GM19452 (cell line): ENCODE data around the gene GUCY1A2.

ENCODE experiments used
- ATAC-seq: cut with Tn5 transposase; IDR thresholded peaks from one replicate; pipeline ENCODE4 v1.9.1; 2021; ENCODE audit not compliant: unreplicated experiment

GUCY1A2 gene

DNA sequence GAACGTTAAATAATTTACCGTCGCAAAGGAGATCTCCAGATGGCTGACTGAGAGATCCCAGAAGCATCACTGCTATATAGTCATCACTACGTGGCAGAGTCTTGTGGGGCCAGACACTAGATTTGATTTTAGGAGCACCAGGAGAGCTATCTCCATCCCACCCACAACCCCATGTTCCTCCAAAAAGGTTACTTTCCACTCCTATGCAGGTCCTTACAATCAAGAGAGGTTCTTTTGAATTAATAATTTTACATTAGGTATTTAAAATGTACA lies 19.4 kb downstream of the GUCY1A2 start:
- no peak for ATAC-seq

DNA sequence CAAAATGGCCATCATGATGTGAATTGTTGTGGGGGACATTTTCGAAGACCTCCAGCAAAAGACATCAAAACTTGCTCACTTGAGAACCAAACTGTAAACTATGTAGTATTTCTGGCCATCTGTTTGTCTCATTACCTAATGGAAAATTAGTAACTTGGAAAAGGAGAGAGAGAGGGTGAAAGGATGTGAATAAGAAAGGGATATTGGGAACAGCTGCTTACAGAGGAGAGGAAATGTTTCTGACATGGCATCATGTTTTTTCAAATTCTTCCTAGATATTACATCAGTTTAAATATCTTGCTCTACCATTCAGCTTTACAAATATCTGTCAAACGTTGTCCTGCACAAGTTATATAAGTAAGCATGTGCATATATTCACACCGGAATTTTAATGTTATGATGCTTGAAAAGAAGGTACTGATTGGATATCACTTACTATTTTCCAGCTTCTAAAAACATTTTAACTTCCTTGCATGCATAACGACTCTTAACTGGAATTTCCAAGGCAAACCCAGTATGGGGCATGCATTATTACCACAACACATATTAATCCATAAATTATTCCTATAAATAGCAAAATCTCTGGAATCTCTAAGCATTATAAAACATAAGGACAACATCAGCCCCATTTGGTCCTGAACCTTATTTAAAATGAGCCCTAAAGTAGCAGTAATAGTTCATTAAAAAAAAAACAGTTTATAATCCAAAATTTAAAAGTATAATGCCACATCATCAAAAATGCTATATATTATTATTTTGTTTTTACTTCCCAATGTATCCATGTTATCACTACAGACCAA lies 20.0 kb downstream of the GUCY1A2 start:
- ATAC-seq, result no peak

- ATAC-seq, result no peak
Observed at GRCh38 chr11:106997227-106997626, 21.0 kb downstream of the GUCY1A2 start.

DNA sequence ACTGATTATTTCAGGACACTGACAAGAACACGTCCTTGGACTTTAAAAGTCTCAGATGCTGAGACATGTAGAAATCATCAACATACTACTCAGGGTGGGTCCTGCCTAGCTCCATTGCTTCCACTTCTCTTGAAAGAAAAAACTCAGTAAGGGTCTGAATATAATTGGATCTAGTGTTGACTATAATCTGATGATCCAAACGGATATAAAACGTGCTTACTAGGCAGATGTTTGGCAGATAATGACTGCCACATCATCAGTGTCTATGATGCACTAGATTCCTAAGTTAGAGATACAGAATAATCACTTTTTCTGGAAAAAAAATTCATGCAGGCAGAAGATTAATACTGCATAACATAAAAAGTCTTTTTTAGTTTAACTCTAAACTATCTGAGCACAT lies 21.6 kb downstream of the GUCY1A2 start:
- no peak for ATAC-seq

- ATAC-seq, result no peak
Observed at GRCh38 chr11:106990331-106990730, 27.9 kb downstream of the GUCY1A2 start.

DNA sequence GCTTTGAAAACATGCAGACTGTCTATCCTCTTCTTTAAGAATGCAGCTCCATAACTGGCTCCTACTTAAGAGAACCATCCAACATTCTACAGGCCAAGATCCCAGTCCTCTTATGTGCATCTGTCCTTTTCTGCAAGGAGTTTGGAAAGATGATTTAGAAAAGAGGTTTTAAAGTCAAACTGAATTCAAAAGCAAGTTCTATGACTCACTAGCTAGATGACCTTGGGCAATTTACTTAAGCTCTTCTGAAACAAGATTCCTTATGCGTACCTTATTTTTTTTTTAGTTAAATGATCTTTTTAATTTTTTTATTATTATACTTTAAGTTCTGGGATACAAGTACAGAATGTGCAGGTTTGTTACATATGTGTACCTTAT lies 29.2 kb downstream of the GUCY1A2 start:
- ATAC-seq, result no peak

GRCh38 chr11:106988151-106989077 lies 29.9 kb downstream of the GUCY1A2 start:
- ATAC-seq, result no peak

DNA sequence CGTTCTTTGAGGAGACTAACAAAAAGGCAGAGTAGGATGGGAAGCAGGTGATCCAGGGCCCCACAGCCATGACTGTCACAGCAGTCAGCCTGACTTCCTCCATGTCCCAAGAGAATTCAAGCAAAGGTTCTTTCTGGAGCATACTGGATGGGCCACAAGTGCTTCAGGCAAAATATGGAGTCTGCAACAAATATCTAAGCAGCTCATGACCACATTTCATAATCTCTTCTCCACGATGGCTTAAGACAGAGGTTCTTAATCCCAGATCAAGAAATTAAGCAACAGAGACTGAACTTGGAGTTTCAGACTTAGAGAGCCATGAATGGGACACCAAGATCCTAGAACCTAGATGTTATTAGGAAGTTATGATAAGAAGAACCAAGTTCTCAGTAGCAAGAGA lies 31.6 kb downstream of the GUCY1A2 start:
- ATAC-seq, result no peak

- no peak for ATAC-seq
Observed at GRCh38 chr11:106986261-106986660, 32.0 kb downstream of the GUCY1A2 start.

GRCh38 chr11:106983991-106984390 lies 34.3 kb downstream of the GUCY1A2 start:
- no peak for ATAC-seq

GRCh38 chr11:106983261-106983660 lies 35.0 kb downstream of the GUCY1A2 start:
- ATAC-seq, result no peak

DNA sequence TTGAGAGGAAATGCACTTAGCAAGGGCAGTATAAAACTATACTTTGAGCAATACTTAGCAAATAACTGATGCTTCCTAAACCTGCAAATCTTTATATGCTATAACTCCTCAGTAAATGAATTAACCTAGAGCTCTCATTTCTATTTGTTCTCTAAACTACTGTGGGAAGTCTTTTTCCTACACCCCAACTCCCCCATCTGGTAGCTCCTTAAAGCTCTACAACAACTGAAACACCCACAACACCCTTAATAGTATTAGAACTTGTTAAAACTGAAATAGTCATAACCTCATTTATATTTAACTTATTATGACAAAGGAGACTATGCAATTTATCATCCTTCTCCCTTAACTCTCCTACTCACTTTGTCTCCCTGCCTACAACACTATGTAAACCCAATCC lies 43.4 kb downstream of the GUCY1A2 start:
- ATAC-seq, result no peak

GRCh38 chr11:106971864-106972263 lies 46.4 kb downstream of the GUCY1A2 start:
- no peak for ATAC-seq

DNA sequence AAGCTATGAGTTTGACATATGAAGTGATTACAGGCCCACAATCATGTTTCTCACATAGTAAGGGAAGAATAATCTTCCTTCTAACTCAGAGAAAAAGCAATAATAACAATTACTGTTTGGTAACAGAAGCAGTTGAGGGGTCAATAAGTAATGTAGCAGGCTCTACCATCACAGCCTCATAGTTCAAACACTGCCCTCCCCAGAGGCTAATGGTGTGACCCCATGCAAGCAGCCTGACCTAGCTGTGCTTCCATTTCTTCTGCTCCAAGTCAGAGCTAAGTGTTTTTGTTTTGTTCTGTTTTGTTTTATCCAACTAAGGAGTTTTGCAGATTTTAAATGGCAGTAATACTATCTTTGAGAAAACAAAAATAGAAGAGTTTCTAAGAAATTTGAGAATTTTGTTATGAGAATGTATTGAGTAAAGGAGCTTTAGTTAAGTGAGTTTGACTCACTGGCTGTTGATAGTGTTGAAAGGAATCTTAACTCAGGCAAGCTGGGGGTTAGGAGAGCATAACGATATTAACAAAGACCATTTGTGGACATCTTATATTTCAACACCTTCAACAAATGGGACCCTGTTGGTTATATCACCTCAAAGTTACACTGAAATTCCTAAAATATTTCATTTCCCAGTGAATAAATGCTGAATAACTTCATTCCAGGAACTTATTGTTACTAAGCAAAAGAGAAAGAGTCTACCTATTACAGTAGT lies 48.5 kb downstream of the GUCY1A2 start:
- ATAC-seq, result no peak

DNA sequence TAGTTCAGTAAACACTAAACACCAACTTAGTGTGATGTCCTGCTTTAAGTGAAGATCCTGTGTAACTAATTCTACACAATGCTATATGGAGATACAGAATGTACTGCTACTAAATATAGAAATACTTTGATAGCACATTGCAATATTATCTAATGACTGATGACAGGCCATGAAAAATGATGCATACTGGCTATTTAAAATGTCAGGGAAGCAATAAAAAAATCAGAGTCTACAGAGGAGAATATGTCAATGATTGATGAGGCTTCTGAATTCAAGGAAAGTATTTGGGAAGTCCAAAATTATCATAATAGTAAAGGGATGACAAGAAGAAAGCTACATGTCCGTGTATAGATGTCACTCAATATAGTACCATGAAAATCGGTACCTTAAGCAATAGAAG lies 55.3 kb downstream of the GUCY1A2 start:
- ATAC-seq, result no peak

DNA sequence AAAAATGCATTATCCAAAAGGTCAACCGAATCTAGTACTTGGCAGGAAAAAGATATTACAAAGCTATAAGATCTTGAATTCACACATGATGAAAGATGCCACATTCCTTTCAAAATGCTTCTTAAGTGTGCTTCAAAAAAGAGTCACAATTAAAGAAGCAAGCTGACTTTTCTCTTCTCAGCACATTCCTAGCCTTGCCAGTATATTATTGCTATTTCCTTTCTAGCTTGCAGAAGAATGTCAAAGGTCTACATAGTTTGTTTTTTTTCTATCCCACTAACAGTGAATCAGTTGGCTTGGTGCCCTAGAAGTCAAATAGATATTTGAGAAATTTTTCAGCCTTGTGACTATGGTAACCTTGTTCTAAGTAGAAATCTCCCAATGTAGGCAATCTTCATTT lies 56.8 kb downstream of the GUCY1A2 start:
- no peak for ATAC-seq

- ATAC-seq, result no peak
Observed at GRCh38 chr11:106961048-106961447, 57.2 kb downstream of the GUCY1A2 start.

- no peak for ATAC-seq
Observed at GRCh38 chr11:106959800-106960199, 58.5 kb downstream of the GUCY1A2 start.

DNA sequence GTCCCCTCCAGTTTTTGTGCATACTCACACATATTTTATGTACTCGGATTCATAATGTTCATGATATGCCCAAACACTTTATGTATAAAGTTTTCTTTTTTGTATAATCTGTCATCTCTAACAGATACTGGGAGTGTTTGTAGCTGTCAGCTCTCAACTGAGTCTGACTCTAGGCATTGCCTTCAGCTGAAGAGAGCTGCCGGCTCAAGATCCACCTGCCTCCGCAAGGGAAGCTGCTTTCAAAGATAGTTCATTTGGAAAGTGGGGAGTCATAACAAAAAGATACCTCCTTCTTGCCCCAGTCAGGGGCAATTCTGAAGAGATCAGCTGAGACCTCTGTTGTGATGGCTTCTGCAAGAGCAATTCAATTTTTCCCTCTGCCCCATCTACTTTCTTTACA lies 58.9 kb downstream of the GUCY1A2 start:
- no peak for ATAC-seq

GRCh38 chr11:106958517-106959248 lies 59.6 kb downstream of the GUCY1A2 start:
- ATAC-seq, result no peak

DNA sequence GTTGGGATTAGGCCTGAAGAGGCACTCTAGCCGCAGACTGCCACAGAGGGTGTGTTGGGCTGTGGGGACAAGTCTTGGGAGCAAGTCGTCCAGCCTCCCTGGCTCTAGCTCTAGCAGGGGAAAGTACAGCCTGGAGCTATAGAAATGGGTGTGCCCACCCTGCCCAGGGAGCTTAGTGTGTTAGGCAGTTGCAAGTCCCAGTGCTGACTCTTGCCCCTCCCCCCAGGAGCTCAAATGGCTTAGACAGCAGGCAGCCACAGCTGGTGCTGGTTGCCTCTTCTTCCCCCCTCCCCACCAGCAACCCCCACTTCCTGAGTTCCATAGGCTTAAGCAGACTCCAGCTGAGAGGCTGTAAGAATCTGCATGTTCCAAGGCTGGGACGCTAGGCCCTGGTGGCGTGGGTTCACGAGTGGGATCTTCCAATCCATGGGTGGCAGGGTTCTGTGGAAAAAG lies 61.2 kb downstream of the GUCY1A2 start:
- no peak for ATAC-seq
